GM18526 (cell line): ENCODE data around the gene ZNF665.

Source experiments
- POLR2A ChIP-seq: IDR thresholded peaks from 3 replicates; pipeline ENCODE4 v1.6.1; 2011; ENCODE audit not compliant: insufficient read length; ENCODE audit errors: extremely low read depth

Gene ZNF665

GRCh38 chr19:53160350-53160749 is 32.8 kb downstream of the ZNF665 start:
- no peak for TF ChIP-seq POLR2A

- no peak for TF ChIP-seq POLR2A
Measured at GRCh38 chr19:53158119-53158656, 35.0 kb downstream of the ZNF665 start.

GRCh38 chr19:53157626-53158025 is 35.5 kb downstream of the ZNF665 start:
- TF ChIP-seq POLR2A: no peak

- no peak for TF ChIP-seq POLR2A
Measured at GRCh38 chr19:53156850-53157249, 36.3 kb downstream of the ZNF665 start.

GRCh38 chr19:53147645-53148044 is 45.5 kb downstream of the ZNF665 start:
- TF ChIP-seq POLR2A: no peak

- TF ChIP-seq POLR2A: no peak
Measured at GRCh38 chr19:53140351-53140750, 52.8 kb downstream of the ZNF665 start.

GRCh38 chr19:53136432-53136831 is 56.7 kb downstream of the ZNF665 start:
- TF ChIP-seq POLR2A: no peak

GRCh38 chr19:53132141-53132991 is 60.8 kb downstream of the ZNF665 start, which contains the start of gene ZNF415:
ZNF415 (minus strand) TSS chr19:53132910; CDS start chr19:53122676, 10,234 bp downstream.
- TF ChIP-seq POLR2A: no peak

GRCh38 chr19:53131727-53132126 is 61.4 kb downstream of the ZNF665 start:
- TF ChIP-seq POLR2A: no peak

GRCh38 chr19:53131085-53131590 is 62.0 kb downstream of the ZNF665 start:
- no peak for TF ChIP-seq POLR2A

GRCh38 chr19:53130506-53130905 is 62.7 kb downstream of the ZNF665 start:
- no peak for TF ChIP-seq POLR2A

GRCh38 chr19:53123400-53123799 is 69.8 kb downstream of the ZNF665 start:
- no peak for TF ChIP-seq POLR2A
